Esophagus (tissue), 2 donors: Measurements from ENCODE around the gene EPO. TPM values are rescaled to one million over a fixed set of nuclear protein-coding genes. Genes with fewer than 3 reads are reported as not detected.
"Not testable (repeated sequence)": the region's sequence is repeated elsewhere in the genome, so short reads cannot be mapped to it uniquely, and the experiment has no call there.

ENCODE experiments used
- H3K27ac ChIP-seq, 2 donors: one replicate each; pipeline ENCODE4 v1.5.1; 2013; ENCODE audit warnings: low read depth in 2 of 2, mild to moderate bottlenecking in 2 of 2, inconsistent platforms in 1 of 2, low read length in 1 of 2, moderate library complexity in 1 of 2
- H3K27me3 ChIP-seq, 2 donors: one replicate each; pipeline ENCODE4 v1.6.1; 2013; ENCODE audit warnings: low read length in 2 of 2, control low read depth in 1 of 2, mild to moderate bottlenecking in 1 of 2; ENCODE audit not compliant: insufficient read depth in 2 of 2, control insufficient read depth in 1 of 2
- H3K36me3 ChIP-seq, 2 donors: one replicate each; pipeline ENCODE4 v1.6.1; 2013; ENCODE audit warnings: low read length in 1 of 2; ENCODE audit not compliant: control insufficient read depth in 2 of 2, insufficient read depth in 2 of 2
- H3K4me1 ChIP-seq, 2 donors: one replicate each; pipeline ENCODE4 v1.6.1; 2013; ENCODE audit warnings: low read length in 1 of 2; ENCODE audit not compliant: control insufficient read depth in 2 of 2, insufficient read depth in 2 of 2
- H3K4me3 ChIP-seq, 2 donors: one replicate each; pipeline ENCODE4 v1.5.1; 2013; ENCODE audit warnings: low read length in 2 of 2, mild to moderate bottlenecking in 2 of 2, low read depth in 1 of 2, moderate library complexity in 1 of 2
- H3K9me3 ChIP-seq, 2 donors: one replicate each; pipeline ENCODE4 v1.6.1; 2013; ENCODE audit warnings: mild to moderate bottlenecking in 2 of 2, low read depth in 1 of 2, low read length in 1 of 2, moderate library complexity in 1 of 2; ENCODE audit not compliant: control insufficient read depth in 2 of 2, insufficient read depth in 1 of 2
- whole genome bisulfite sequencing, 2 donors: extraction: QIAGEN DNeasy Blood & Tissue Kit; methylation state at CpG; one replicate each; pipeline ENCODE4 v1.1.7; 2013; 5-methylcytosine and 5-hydroxymethylcytosine counted together
- polyA plus RNA-seq, 2 donors: library from polyadenylated mRNA; stranded (reverse); fragments of 200-250 nt; gene quantifications; one replicate each; pipeline ENCODE4 v1.2.3, GENCODE V29; 2013
- donor health status: healthy with polysubstance abuse.
- donor health status: Bipolar disorder and iron deficiency.

The EPO gene
- polyA plus RNA-seq, 2 donors: 0.04 TPM; not detected in 1

DNA sequence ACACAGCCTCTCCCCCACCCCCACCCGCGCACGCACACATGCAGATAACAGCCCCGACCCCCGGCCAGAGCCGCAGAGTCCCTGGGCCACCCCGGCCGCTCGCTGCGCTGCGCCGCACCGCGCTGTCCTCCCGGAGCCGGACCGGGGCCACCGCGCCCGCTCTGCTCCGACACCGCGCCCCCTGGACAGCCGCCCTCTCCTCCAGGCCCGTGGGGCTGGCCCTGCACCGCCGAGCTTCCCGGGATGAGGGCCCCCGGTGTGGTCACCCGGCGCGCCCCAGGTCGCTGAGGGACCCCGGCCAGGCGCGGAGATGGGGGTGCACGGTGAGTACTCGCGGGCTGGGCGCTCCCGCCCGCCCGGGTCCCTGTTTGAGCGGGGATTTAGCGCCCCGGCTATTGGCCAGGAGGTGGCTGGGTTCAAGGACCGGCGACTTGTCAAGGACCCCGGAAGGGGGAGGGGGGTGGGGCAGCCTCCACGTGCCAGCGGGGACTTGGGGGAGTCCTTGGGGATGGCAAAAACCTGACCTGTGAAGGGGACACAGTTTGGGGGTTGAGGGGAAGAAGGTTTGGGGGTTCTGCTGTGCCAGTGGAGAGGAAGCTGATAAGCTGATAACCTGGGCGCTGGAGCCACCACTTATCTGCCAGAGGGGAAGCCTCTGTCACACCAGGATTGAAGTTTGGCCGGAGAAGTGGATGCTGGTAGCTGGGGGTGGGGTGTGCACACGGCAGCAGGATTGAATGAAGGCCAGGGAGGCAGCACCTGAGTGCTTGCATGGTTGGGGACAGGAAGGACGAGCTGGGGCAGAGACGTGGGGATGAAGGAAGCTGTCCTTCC is 620 bp downstream of the EPO start:
- H3K9me3 ChIP-seq: no peaks in the 10 kb centered on the region
- WGBS, 2 donors: 5% methylated on average over 54 to 56 of the region's 56 CpGs
- H3K4me3 ChIP-seq: peak overlapping the region in 1 of 2 donors; percentile 12
- no peaks in the 10 kb centered on the region for H3K36me3 ChIP-seq
- H3K27me3 ChIP-seq: peaks cover 0 to 9% of the 10 kb centered on the region in 2 donors
- H3K27ac ChIP-seq: no peak overlapping the region
- H3K4me1 ChIP-seq: peaks cover 3 to 5% of the 10 kb centered on the region in 2 donors

DNA sequence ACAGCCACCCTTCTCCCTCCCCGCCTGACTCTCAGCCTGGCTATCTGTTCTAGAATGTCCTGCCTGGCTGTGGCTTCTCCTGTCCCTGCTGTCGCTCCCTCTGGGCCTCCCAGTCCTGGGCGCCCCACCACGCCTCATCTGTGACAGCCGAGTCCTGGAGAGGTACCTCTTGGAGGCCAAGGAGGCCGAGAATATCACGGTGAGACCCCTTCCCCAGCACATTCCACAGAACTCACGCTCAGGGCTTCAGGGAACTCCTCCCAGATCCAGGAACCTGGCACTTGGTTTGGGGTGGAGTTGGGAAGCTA is 1.2 kb downstream of the EPO start:
- H3K27ac ChIP-seq: no peak overlapping the region
- no peak overlapping the region for H3K4me3 ChIP-seq
- peaks cover 3 to 5% of the 10 kb centered on the region in 2 donors for H3K4me1 ChIP-seq
- no peaks in the 10 kb centered on the region for H3K36me3 ChIP-seq
- H3K9me3 ChIP-seq: no peaks in the 10 kb centered on the region
- H3K27me3 ChIP-seq: peaks cover 0 to 9% of the 10 kb centered on the region in 2 donors
- 80 to 83% methylated on average over 8 of the region's 8 CpGs for WGBS, 2 donors

DNA sequence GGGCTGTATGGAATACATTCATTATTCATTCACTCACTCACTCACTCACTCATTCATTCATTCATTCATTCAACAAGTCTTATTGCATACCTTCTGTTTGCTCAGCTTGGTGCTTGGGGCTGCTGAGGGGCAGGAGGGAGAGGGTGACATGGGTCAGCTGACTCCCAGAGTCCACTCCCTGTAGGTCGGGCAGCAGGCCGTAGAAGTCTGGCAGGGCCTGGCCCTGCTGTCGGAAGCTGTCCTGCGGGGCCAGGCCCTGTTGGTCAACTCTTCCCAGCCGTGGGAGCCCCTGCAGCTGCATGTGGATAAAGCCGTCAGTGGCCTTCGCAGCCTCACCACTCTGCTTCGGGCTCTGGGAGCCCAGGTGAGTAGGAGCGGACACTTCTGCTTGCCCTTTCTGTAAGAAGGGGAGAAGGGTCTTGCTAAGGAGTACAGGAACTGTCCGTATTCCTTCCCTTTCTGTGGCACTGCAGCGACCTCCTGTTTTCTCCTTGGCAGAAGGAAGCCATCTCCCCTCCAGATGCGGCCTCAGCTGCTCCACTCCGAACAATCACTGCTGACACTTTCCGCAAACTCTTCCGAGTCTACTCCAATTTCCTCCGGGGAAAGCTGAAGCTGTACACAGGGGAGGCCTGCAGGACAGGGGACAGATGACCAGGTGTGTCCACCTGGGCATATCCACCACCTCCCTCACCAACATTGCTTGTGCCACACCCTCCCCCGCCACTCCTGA is 2.4 kb downstream of the EPO start:
- Histone ChIP-seq H3K4me3 (no peak overlapping the region), H3K27ac (no peak overlapping the region), H3K4me1 (peaks cover 3 to 5% of the 10 kb centered on the region in 2 donors), H3K36me3 (no peaks in the 10 kb centered on the region), H3K27me3 (peaks cover 0 to 9% of the 10 kb centered on the region in 2 donors), H3K9me3 (no peaks in the 10 kb centered on the region)
- WGBS, 2 donors: 81 to 83% methylated on average over 17 of the region's 17 CpGs

GRCh38 chr7:100723732-100724275 is 3.5 kb downstream of the EPO start:
- Histone ChIP-seq H3K9me3 (no peaks in the 10 kb centered on the region), H3K4me3 (no peak overlapping the region), H3K36me3 (no peaks in the 10 kb centered on the region), H3K27me3 (peaks cover 0 to 9% of the 10 kb centered on the region in 2 donors), H3K4me1 (peaks cover 3 to 5% of the 10 kb centered on the region in 2 donors), H3K27ac (no peak overlapping the region)
- whole genome bisulfite sequencing, 2 donors: 77 to 81% methylated on average over 16 of the region's 16 CpGs

- H3K4me3 ChIP-seq, H3K36me3 ChIP-seq, H3K4me1 ChIP-seq, H3K9me3 ChIP-seq, H3K27me3 ChIP-seq, H3K27ac ChIP-seq: not testable (repeated sequence)
- WGBS, 2 donors: 87 to 91% methylated on average over 2 of the region's 2 CpGs
Measured at GRCh38 chr7:100724364-100724763, 4.1 kb downstream of the EPO start.

DNA sequence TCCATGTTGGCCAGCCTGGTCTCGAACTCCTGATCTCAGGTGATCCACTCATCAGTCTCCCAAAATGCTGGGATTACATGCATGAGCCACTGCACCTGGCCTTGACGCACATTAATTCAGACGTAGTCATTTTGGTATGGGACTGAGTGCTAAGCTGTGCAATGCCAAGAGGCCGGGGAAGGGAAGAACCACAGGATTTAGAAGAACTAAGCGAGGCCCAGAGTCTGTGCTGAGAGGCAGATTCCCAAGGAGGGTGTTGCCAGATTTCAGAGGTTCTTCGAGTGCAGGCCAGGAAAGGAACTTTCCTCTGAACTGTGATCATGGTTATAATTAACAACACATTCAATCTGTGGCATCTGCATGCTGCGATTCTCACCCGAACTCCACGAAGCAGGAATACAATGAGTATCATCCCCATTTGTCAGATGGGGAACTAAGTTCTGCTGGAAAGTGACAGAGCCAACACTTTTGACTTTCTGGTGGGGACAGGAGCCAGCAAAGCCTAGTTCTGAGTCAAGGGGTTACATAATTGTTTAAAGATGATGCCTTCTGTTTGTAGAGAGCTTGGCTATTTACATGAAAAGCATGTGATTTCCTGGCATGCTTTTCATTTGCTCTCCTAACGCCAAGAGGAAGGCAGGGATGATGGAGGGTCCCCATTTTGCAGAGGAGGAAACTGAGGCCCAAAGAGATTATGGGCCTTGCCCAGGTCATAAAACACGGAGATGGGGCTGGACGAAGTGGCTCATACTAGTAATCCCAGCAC is 6.9 kb downstream of the EPO start:
- 49 to 53% methylated on average over 12 of the region's 12 CpGs for WGBS, 2 donors
- no peaks in the 10 kb centered on the region for H3K27me3 ChIP-seq
- H3K36me3 ChIP-seq: no peaks in the 10 kb centered on the region
- no peaks in the 10 kb centered on the region for H3K9me3 ChIP-seq
- no peak overlapping the region for H3K27ac ChIP-seq
- no peaks in the 10 kb centered on the region for H3K4me1 ChIP-seq
- H3K4me3 ChIP-seq: no peak overlapping the region

DNA sequence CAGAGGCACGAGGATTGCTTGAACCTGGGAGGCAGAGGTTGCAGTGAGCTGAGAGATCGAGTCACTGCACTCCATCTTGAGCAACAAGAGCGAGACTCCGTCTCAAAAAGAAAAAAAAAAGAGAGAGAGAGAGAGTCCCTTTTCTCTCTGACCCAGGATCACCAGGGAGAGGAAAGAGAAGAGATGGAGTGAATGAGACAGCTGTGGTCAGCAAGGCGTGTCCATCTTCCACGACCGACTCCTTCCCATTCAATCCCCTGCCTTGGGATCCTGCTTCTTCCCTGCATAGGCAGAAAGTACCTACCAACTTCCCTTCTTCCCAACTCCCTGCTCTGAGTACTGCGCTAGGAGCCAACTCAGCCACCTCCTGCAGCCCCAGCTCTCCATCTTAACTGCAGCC is 7.9 kb downstream of the EPO start:
- no peak overlapping the region for H3K4me3 ChIP-seq
- 77 to 84% methylated on average over 8 of the region's 8 CpGs for WGBS, 2 donors
- H3K4me1 ChIP-seq: no peaks in the 10 kb centered on the region
- no peak overlapping the region for H3K27ac ChIP-seq
- no peaks in the 10 kb centered on the region for H3K9me3 ChIP-seq
- H3K27me3 ChIP-seq: no peaks in the 10 kb centered on the region
- no peaks in the 10 kb centered on the region for H3K36me3 ChIP-seq

DNA sequence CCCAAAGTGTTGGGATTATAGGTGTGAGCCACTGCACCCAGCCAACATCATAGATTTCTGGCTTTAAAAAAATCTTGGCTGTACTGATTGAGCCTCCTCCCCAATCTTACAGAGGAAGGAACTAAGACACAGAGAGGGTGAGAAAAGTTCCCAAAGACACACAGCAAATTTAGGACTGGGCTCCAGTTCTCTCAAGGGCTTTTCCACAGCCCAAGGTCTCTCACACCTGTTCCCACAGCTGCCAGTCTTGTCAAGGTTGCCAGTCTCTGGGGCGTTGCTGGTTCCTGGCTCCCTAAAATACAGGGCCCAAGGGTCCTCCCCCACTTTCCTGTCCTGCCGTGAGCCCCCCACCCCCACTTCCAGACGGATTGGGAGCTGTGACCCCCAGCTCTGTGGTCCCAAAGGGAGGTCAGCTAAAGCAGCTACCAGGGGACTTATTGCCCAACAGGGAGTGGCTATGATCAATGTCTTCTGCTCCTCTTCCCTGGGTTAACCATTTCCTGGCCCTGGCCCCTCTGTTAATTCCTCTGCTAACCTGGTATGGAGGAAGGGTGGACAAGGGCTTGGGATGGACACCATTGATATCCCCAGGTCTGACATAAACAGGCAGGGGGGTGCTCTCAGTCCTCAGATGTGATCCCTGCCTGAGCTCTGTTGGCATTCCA is 10.0 kb downstream of the EPO start:
- Histone ChIP-seq H3K27ac (no peak overlapping the region), H3K9me3 (no peaks in the 10 kb centered on the region), H3K27me3 (no peaks in the 10 kb centered on the region), H3K4me3 (no peak overlapping the region), H3K36me3 (no peaks in the 10 kb centered on the region), H3K4me1 (no peaks in the 10 kb centered on the region)
- no CpG with 5 or more reads among the region's 3 CpGs for WGBS, 2 donors
